ENCODE measurements around the gene NFKBIL1.
"Not testable (repeated sequence)": the region's sequence is repeated elsewhere in the genome, so short reads cannot be mapped to it uniquely, and the experiment has no call there.

The NFKBIL1 gene

DNA sequence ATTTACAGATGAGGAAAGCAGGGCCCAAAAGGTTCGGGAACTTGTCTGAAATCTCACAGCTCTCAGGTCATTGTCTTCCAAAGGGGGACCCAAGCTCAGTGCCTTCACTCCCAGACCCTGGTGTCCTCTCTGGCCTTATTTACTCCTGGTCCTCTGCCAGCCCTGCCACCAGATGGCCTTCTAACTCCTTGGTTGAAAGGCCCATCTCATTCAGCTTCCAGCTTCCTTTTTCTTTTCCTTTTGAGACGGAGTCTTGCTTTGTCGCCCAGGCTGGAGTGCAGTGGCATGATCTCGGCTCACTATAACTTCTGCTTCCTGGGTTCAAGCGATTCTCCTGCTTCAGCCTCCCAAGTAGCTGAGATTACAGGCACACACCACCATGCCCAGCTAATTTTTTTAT, 4.0 kb downstream of the NFKBIL1 start:
- DNase-seq, result peak in 1 of 2 donors; percentile 62
- H3K27ac ChIP-seq; H3K9me3 ChIP-seq; H3K4me3 ChIP-seq; H3K27me3 ChIP-seq; intact Hi-C loops (cut with DNase I; ENCODE audit: low total_unique reads): not testable (repeated sequence)
- TF ChIP-seq, protein P1, sequence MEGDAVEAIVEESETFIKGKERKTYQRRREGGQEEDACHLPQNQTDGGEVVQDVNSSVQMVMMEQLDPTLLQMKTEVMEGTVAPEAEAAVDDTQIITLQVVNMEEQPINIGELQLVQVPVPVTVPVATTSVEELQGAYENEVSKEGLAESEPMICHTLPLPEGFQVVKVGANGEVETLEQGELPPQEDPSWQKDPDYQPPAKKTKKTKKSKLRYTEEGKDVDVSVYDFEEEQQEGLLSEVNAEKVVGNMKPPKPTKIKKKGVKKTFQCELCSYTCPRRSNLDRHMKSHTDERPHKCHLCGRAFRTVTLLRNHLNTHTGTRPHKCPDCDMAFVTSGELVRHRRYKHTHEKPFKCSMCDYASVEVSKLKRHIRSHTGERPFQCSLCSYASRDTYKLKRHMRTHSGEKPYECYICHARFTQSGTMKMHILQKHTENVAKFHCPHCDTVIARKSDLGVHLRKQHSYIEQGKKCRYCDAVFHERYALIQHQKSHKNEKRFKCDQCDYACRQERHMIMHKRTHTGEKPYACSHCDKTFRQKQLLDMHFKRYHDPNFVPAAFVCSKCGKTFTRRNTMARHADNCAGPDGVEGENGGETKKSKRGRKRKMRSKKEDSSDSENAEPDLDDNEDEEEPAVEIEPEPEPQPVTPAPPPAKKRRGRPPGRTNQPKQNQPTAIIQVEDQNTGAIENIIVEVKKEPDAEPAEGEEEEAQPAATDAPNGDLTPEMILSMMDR (IDR thresholded peaks at IDR 0.05), result peak; percentile 7 to 31
- H3K4me1 ChIP-seq, result peaks cover 0 to 31% (median 20%) of the 10 kb centered on the region in 4 donors
- peaks cover 7 to 48% (median 23%) of the 10 kb centered on the region in 3 donors for H3K36me3 ChIP-seq

DNA sequence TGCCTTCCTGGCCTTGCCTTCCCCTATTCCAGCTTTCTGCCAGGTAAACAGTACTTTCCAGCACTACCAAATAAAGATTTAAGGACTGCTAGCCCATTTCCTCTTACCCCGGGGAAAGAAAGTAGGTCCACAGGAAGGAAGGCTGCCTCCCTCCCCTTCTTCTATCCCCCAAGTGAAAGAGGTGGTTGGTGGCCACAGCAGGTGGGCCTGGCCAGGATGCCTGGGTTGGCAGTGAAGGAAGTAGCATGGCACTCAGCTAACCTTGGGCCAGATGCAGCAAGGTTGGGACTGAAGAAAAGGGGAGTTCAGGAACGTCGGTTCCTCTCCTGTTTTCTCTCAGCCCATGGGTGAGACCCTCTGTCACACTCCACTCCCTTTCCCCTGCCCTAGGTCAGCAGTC, 8.9 kb downstream of the NFKBIL1 start:
- Histone ChIP-seq H3K4me3 (no peak overlapping the region), H3K9me3 (no peaks in the 10 kb centered on the region), H3K4me1 (peaks cover 0 to 32% (median 3%) of the 10 kb centered on the region in 4 donors), H3K27ac (no peak overlapping the region), H3K36me3 (peaks cover 17 to 70% (median 35%) of the 10 kb centered on the region in 3 donors), H3K27me3 (no peaks in the 10 kb centered on the region)
- TF ChIP-seq, protein P1 (IDR thresholded peaks at IDR 0.05), result no peak
- no peak for DNase-seq
- intact Hi-C loops (cut with DNase I; ENCODE audit: low total_unique reads), result no loop called here

DNA sequence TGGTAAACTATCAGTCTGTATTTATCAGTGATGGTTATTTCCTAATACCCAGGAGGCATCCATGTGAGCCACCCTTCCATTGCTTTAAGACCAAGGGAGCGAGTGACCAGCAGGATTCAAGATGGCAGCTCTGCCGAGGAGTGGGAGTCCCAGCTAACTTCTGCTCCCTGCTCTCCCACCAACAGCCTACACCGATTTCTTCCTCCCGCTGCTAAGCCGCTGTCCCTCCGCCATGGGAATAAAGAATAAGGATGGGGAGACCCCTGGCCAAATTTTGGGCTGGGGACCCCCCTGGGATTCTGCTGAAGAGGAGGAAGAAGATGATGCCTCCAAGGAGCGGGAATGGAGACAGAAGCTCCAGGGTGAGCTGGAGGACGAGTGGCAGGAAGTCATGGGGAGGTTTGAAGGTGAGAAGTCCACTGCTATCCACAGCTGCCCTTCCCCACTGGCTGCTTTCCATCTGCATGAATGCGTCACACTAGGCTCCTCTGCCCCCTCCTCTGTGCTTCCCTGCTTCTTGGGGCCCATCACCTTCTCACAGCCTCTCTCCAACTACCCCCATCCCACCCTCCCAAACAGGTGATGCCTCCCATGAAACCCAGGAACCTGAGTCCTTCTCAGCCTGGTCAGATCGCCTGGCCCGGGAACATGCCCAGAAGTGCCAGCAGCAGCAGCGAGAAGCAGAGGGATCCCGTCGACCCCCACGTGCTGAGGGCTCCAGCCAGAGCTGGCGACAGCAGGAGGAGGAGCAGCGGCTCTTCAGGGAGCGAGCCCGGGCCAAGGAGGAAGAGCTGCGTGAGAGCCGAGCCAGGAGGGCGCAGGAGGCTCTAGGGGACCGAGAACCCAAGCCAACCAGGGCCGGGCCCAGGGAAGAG, 10.3 kb downstream of the NFKBIL1 start:
- H3K4me3 ChIP-seq, result no peak overlapping the region
- no peaks in the 10 kb centered on the region for H3K9me3 ChIP-seq
- DNase-seq, result no peak
- H3K27ac ChIP-seq, result no peak overlapping the region
- peaks cover 17 to 60% (median 27%) of the 10 kb centered on the region in 3 donors for H3K36me3 ChIP-seq
- H3K27me3 ChIP-seq, result no peaks in the 10 kb centered on the region
- intact Hi-C loops (cut with DNase I; ENCODE audit: low total_unique reads), result no loop called here
- TF ChIP-seq, protein P1 (IDR thresholded peaks at IDR 0.05), result no peak
- peaks cover 0 to 32% (median 3%) of the 10 kb centered on the region in 4 donors for H3K4me1 ChIP-seq

DNA sequence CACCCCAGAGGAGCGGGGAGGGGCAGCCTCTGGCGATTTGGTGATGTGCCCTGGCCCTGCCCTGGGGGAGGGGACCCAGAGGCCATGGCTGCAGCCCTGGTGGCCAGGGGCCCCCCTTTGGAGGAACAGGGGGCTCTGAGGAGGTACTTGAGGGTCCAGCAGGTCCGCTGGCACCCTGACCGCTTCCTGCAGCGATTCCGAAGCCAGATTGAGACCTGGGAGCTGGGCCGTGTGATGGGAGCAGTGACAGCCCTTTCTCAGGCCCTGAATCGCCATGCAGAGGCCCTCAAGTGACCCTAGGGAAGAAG, 10.9 kb downstream of the NFKBIL1 start:
- H3K36me3 ChIP-seq, result peaks cover 17 to 58% (median 27%) of the 10 kb centered on the region in 3 donors
- intact Hi-C loops (cut with DNase I; ENCODE audit: low total_unique reads), result no loop called here
- no peak overlapping the region for H3K4me3 ChIP-seq
- no peaks in the 10 kb centered on the region for H3K27me3 ChIP-seq
- TF ChIP-seq, protein P1 (IDR thresholded peaks at IDR 0.05), result no peak
- no peaks in the 10 kb centered on the region for H3K9me3 ChIP-seq
- no peak overlapping the region for H3K27ac ChIP-seq
- DNase-seq, result no peak
- peaks cover 0 to 32% (median 3%) of the 10 kb centered on the region in 4 donors for H3K4me1 ChIP-seq

DNA sequence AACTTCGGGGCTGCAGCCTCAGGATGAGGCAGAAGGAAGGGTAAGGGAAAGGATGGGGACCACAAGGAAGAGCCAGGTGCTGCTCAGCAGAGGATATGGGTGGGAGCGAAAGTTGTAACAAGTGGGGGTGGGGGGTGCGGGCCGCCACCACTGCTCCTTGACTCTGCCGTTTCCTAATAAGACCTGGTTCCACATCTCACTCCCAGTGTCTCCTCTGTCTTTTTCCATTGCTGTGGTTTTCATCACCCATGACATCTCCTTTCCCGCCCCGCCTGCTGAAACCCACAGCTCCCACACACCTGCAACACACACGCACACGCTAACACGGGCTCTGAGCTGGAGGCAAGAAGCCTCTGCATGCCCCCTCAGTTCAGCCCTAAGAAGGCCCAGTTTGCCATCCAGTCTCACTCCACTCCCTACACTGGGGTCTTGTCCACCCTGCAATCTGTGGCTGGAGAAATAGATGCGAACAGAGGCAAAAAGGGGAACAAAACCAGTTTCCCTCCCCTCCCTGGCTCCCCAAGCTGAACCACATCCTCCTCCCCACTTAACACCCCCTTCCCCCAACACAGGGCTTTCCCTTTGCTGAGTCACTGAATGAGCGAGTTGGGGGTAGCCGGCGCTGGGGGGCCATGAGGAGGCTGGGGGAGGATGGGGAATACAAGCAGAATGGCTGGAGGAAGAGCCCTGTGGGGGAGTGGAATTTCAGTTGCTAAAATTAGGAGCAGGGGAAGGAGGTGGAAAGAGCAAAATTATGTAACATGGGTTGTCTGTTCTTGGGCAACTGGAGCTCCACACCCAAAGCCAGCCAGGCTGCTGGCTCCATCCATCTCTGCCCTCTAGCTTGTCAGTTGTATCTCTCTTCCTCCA, 11.5 kb downstream of the NFKBIL1 start:
- DNase-seq, result peak in 1 of 2 donors; percentile 35
- intact Hi-C loops (cut with DNase I; ENCODE audit: low total_unique reads), result no loop called here
- no peak overlapping the region for H3K27ac ChIP-seq
- no peaks in the 10 kb centered on the region for H3K27me3 ChIP-seq
- H3K36me3 ChIP-seq, result peaks cover 17 to 53% (median 27%) of the 10 kb centered on the region in 3 donors
- no peaks in the 10 kb centered on the region for H3K9me3 ChIP-seq
- no peak overlapping the region for H3K4me3 ChIP-seq
- TF ChIP-seq, protein P1 (IDR thresholded peaks at IDR 0.05), result no peak
- H3K4me1 ChIP-seq, result peaks cover 0 to 28% (median 3%) of the 10 kb centered on the region in 4 donors

Data from tibial artery (tissue), 4 donors.